Pancreas (tissue), 10 donors: ENCODE measurements around the gene EIF2B5. TPM values are rescaled to one million over a fixed set of nuclear protein-coding genes. Genes with fewer than 3 reads are reported as not detected.
"Not testable (repeated sequence)": the region's sequence is repeated elsewhere in the genome, so short reads cannot be mapped to it uniquely, and the experiment has no call there.

Source experiments
- ATAC-seq, 4 donors: fragments of 200-7000 bp; cut with Tn5 transposase; one replicate each; pipeline versions ENCODE4 v1.8.0 to v1.9.1; 2020; ENCODE audit warnings: mild to moderate bottlenecking in 4 of 4, moderate library complexity in 4 of 4
- DNase-seq, 6 donors: peaks; one replicate each; pipeline ENCODE4 v3.0.0-alpha.2; 2020
- FAIRE-seq: peaks from 2 replicates; lab custom pipeline; 2012; peaks lifted over from hg19 to GRCh38; lab: Jason Lieb, UNC
- H3K27ac ChIP-seq, 4 donors: fragments of 200-600 bp; sonication (generic); 1 replicate in 3 of 4; 2 replicates in 1 of 4; pipeline versions ENCODE4 v1.5.0 to v1.8.0; 2020
- H3K27me3 ChIP-seq, 4 donors: fragments of 200-600 bp; one replicate each; pipeline ENCODE4 v1.8.0; 2021
- H3K36me3 ChIP-seq, 3 donors: fragments of 200-600 bp; sonication (generic) in 1 of 3; one replicate each; pipeline versions ENCODE4 v1.5.0 to v1.8.0; 2020 to 2021
- H3K4me1 ChIP-seq, 3 donors: fragments of 200-600 bp; one replicate each; pipeline ENCODE4 v1.8.0; 2021
- H3K4me3 ChIP-seq, 4 donors: fragments of 200-600 bp; sonication (generic) in 2 of 4; one replicate each; pipeline versions ENCODE4 v1.5.0 to v1.8.0; 2020 to 2021
- H3K9me3 ChIP-seq, 4 donors: fragments of 200-600 bp; one replicate each; pipeline ENCODE4 v1.8.0; 2021
- WGBS, 2 donors: extraction: QIAGEN DNeasy Blood & Tissue Kit; methylation state at CpG; one replicate each; pipeline ENCODE4 v1.1.7; 2013; 5-methylcytosine and 5-hydroxymethylcytosine counted together
- intact Hi-C, 3 donors: fragments of 100-400 bp; cut with DNase I; formaldehyde crosslinking; loops; one replicate each; pipeline versions ENCODE4 v1.11.1 to v1.14.2; 2022
- polyA plus RNA-seq, 2 donors: library from polyadenylated mRNA; stranded (reverse); fragments of 200-250 nt; gene quantifications; one replicate each; pipeline ENCODE4 v1.2.3, GENCODE V29; 2013
- total RNA-seq, 6 donors: library from RNA; stranded (reverse); fragmentation: NEBNext Ultra II Directional in 4 of 6; extraction: Animal tissue kit (Norgen Biotek cat#: 25700) in 4 of 6; gene quantifications; one replicate each; pipeline versions ENCODE4 v1.2.1 to v1.2.4, GENCODE V29; 2021 to 2023
- TF ChIP-seq, protein P1 (sequence below), 4 donors: fragments of 200-600 bp; sonication (generic) in 3 of 4; IDR thresholded peaks; one replicate each; pipeline versions ENCODE4 v1.5.0 to v1.8.0; 2021; ENCODE audit warnings: antibody characterized with exemption in 4 of 4
- donor health status: healthy with polysubstance abuse.
- donor health status: DM: no; HTN: no; CAD: no; lungs with moderate emphysema.
- donor health status: DM: no; HTN: no; CAD: no.
- donor health status: control.
- donor health status: control.
- donor health status: Bipolar disorder and iron deficiency.
- donor health status: DM: yes; HTN: yes; CAD: no.
- donor health status: DM: no; HTN: no; CAD: no.
- donor health status: DM: no; HTN: no; CAD: no.
- donor health status: DM: yes; HTN: yes; CAD: no.

The EIF2B5 gene
- total and polyA plus RNA-seq, 8 donors: 12.4 to 53.3 (median 20.1) TPM

DNA sequence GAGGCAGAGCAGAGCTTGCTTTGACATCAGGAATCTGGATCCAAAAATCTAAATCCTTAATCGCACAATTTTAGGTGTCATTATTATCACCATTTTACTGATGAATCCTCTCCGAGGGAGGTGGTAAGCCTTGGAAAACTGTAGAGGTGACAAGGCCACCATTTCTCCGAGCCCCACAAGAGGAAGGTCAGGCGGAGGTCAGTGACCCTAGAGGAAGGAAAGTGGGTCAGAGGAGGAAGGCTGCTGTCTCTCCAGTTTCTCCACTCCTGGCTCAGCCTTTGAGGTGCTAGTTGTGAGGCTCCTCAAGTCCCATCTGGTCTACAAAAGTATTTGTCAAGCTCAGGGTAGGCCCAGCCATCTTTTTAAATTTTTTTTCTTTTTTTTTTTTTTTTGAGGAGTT, 23.2 kb downstream of the EIF2B5 start:
- no peak overlapping the region for H3K4me3 ChIP-seq
- TF ChIP-seq, protein P1, sequence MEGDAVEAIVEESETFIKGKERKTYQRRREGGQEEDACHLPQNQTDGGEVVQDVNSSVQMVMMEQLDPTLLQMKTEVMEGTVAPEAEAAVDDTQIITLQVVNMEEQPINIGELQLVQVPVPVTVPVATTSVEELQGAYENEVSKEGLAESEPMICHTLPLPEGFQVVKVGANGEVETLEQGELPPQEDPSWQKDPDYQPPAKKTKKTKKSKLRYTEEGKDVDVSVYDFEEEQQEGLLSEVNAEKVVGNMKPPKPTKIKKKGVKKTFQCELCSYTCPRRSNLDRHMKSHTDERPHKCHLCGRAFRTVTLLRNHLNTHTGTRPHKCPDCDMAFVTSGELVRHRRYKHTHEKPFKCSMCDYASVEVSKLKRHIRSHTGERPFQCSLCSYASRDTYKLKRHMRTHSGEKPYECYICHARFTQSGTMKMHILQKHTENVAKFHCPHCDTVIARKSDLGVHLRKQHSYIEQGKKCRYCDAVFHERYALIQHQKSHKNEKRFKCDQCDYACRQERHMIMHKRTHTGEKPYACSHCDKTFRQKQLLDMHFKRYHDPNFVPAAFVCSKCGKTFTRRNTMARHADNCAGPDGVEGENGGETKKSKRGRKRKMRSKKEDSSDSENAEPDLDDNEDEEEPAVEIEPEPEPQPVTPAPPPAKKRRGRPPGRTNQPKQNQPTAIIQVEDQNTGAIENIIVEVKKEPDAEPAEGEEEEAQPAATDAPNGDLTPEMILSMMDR (IDR thresholded peaks at IDR 0.05): no peak
- intact Hi-C loops: no loop called here

DNA sequence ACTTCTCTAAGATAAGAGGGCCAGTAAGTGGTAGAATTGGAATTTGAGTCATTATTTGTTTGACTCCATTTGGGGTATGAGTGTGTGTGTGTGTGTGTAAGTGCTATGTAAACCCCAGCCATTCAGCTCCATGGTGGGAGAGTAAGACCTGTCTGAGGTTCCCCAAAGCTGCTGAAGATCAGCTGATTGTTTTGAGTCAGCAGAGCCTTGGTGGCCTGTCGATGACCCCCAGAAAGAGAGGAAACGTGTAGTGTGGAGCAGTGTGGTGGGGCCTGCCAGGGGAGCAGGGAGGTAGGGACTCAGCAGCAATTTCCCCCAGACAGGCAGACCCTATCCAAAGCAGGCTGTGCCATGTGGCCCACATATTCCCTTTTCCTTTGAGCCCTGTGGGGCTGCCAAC, 25.3 kb downstream of the EIF2B5 start:
- TF ChIP-seq, protein P1 (IDR thresholded peaks at IDR 0.05): no peak
- Histone ChIP-seq H3K9me3 (no peaks in the 10 kb centered on the region), H3K27me3 (no peaks in the 10 kb centered on the region), H3K4me3 (no peak overlapping the region), H3K36me3 (peaks cover 6 to 14% (median 12%) of the 10 kb centered on the region in 3 donors), H3K4me1 (peaks cover 5 to 15% (median 11%) of the 10 kb centered on the region in 3 donors), H3K27ac (no peak overlapping the region)
- 50 to 53% methylated on average over 2 of the region's 2 CpGs for WGBS, 2 donors
- intact Hi-C loops: no loop called here
- ATAC-seq (no peak), FAIRE-seq (no peak), DNase-seq (no peak)

More for the DNA sequence above, 23.2 kb downstream of the EIF2B5 start:
- FAIRE-seq: no peak
- H3K27me3 ChIP-seq: no peaks in the 10 kb centered on the region
- no peak for ATAC-seq
- no peak for DNase-seq
- H3K27ac ChIP-seq: no peak overlapping the region
- H3K36me3 ChIP-seq: no peaks in the 10 kb centered on the region
- no peaks in the 10 kb centered on the region for H3K9me3 ChIP-seq
- WGBS, 2 donors: 78 to 86% methylated on average over 4 of the region's 4 CpGs
- peaks cover 5 to 15% (median 11%) of the 10 kb centered on the region in 3 donors for H3K4me1 ChIP-seq

DNA sequence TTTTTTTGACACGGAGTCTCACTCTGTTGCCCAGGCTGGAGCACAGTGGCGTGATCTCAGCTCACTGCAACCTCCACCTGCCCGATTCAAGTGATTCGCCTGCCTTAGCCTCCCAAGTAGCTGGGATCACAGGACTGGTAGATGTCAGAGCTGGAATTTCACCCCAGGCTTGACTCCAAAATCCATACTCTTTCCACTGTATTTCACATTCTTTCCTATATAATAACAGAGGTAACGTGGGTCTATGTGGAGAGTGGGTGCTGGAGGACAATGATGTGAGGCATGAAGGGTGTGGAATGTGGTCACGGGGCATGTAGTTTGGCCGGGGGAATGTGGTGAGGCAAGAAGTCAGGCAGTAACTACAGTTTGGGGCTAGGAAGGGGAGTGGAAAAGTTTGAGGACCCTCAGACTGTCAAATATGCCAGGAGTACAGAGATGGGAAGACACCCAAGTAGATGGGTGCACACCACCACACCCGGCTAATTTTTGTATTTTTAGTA, 27.5 kb downstream of the EIF2B5 start:
- intact Hi-C loops, H3K27ac ChIP-seq, FAIRE-seq, ATAC-seq, DNase-seq, H3K27me3 ChIP-seq, H3K4me3 ChIP-seq, H3K4me1 ChIP-seq, H3K9me3 ChIP-seq: not testable (repeated sequence)
- whole genome bisulfite sequencing, 2 donors: 64 to 77% methylated on average over 7 to 8 of the region's 8 CpGs
- peaks cover 6 to 34% (median 24%) of the 10 kb centered on the region in 3 donors for H3K36me3 ChIP-seq

DNA sequence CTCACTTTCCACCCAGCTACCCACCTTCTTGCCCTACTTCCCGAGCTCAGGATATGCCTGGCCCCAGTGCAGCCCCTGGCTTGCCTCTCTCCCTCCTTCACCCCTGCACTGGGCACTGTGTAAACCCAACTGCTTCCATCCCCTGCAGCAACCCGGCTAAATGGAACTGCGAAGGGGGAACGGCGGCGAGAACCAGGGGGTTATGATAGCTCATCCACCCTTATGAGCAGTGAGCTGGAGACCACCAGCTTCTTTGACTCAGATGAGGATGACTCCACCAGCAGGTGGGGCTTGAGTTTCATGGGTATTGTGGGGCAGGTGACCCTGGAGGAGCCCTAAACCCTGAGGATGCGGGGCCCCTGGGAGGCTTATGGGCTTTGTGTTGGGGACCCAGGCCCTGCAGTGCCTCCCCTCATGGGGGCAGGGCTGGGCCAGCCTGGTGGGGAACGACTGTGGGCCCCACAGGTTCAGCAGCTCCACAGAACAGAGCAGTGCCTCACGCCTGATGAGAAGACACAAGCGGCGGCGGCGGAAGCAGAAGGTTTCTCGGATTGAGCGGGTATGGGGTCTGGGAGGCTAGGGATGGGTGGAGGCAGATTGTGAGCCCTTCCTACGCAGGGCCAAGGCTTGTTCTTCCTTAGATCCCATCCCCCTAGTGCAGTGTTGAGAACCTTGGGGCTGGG, 29.6 kb downstream of the EIF2B5 start:
- no peak for ATAC-seq
- FAIRE-seq: no peak
- peaks cover 6 to 42% (median 33%) of the 10 kb centered on the region in 3 donors for H3K36me3 ChIP-seq
- peaks cover 0 to 4% (median 0%) of the 10 kb centered on the region in 3 donors for H3K4me1 ChIP-seq
- intact Hi-C loops: no loop called here
- DNase-seq: no peak
- no peaks in the 10 kb centered on the region for H3K9me3 ChIP-seq
- H3K27ac ChIP-seq: no peak overlapping the region
- no peaks in the 10 kb centered on the region for H3K27me3 ChIP-seq
- TF ChIP-seq, protein P1 (IDR thresholded peaks at IDR 0.05): no peak
- 91 to 92% methylated on average over 16 of the region's 16 CpGs for WGBS, 2 donors
- H3K4me3 ChIP-seq: no peak overlapping the region

DNA sequence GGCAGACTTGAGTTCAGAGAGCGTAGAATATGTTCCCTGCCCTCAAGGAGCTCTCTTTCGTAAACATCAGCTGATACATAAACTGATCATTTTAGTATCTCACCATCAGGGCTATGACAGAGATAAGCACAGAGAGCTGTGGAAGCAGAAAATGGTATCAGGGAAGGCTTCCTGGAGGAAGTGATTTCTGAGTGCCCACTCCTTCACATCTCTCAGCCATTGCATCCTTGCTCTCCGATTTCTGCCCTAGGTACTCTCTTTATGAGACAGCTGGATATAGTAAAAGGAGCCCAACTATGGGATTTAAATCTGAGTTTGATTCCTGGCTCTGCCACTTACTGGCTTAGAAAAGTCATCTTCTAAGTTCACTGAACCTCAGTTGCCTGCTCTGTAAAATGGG, 30.4 kb downstream of the EIF2B5 start:
- Histone ChIP-seq H3K4me1 (peaks cover 0 to 1% (median 0%) of the 10 kb centered on the region in 3 donors), H3K27me3 (no peaks in the 10 kb centered on the region), H3K27ac (no peak overlapping the region), H3K9me3 (no peaks in the 10 kb centered on the region), H3K36me3 (peaks cover 6 to 42% (median 33%) of the 10 kb centered on the region in 3 donors), H3K4me3 (no peak overlapping the region)
- 97 to 99% methylated on average over 3 of the region's 3 CpGs for WGBS, 2 donors
- TF ChIP-seq, protein P1 (IDR thresholded peaks at IDR 0.05): no peak
- FAIRE-seq: no peak
- no peak for ATAC-seq
- intact Hi-C loops: no loop called here
- no peak for DNase-seq
